NCI-H187 treated with DMSO at 0.1 percent for 48 hours (cell line): ENCODE measurements around the gene GCH1.
"Not testable (repeated sequence)": the region's sequence is repeated elsewhere in the genome, so short reads cannot be mapped to it uniquely, and the experiment has no call there.

Source experiments
- DNase-seq: peaks from one replicate; lab custom pipeline; 2025; lab: John Stamatoyannopoulos, UW

Gene GCH1

DNA sequence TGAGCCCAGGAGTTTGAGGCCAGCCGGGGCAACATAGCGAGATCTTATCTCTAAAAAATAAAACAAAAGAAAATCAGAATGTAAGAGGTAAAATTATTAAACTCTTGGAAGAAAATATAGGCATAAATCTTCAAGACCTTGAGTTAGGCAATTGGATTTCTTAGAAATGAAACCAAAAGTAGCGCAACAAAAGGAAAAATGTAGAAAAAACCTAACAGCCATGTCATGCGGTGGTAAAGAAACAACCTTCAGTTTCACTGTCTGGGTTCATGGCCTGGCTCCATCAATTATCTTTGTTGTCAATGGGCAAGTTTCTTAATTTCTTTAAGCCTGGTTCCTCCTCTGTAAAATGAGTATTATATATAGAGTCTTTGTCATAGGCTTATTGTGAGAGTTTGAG is 5.6 kb upstream of the GCH1 start:
- DNase-seq = no peak

DNA sequence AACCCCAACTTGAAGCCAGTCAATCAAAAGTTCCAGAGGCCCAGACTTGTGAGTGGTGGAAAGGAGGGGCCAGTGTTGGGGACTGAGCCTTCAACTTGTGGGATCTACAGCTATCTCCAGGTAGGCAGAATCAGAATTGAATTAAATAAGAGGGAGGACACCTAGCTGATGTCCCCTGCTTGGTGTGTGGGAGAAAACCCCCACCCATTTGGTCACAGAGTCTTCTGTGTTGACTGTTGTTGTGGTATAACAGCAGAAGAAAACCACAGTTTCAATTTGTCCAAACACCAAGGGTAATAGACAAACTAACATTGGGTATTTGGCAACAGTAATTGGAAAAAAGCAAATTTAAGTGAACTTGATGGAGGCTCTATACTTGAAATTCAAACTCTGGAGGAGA is 3.4 kb upstream of the GCH1 start:
- DNase-seq = no peak

DNA sequence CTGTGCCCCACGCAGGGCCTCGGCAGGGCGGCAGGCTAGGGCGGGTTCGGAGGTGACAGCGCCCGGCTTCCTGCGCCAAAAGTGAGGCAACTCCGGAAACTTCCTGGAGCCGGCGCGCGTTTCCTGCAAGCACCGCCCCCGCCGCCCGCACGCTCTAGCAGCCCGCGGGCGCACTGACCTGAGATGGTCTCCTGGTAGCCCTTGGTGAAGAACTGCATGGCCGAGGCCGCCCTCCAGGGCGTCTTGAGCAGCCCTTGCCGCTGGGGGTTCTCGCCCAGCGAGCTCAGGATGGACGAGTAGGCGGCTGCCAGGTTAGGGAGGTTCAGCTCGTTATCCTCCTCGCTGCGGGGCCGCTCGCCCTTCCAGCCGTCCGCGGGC is 494 bp downstream of the GCH1 start:
- DNase-seq = no peak

DNA sequence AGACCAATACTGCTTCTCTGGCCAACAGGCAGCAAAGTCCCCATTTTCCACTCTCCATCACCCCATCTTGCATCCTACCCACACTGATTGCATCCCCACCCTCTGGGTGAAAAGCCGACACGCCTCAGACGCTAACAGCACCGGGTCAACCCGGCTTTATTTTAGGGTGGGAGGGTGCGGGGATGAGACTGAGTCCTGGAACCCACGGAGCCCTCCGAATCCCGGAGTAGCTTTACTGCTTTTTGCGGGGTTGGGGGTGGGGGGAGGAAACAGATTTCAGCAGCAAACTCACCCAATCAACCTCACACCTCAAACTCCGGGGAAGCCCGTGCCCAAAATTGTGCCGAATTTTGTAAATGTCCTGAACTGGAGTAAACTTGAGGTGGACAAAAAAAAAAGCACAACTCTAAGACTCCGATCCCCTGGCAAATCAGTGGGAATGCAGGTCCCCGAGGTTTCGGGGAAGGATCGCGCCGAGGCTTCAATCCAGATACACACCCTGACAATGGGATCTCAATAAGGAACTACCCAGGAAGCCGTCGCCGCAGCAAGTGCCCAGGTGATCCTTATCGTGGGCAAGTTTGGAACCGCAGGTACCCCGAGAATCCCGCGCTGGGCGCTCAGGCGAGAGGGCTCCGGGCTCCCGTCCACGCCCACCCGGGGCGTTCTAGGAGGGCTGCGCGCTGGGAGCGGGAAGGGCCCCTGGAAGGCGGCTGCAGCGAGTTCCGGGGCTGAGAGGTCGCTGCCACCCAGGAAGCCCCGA is 1.1 kb downstream of the GCH1 start:
- no peak for DNase-seq

DNA sequence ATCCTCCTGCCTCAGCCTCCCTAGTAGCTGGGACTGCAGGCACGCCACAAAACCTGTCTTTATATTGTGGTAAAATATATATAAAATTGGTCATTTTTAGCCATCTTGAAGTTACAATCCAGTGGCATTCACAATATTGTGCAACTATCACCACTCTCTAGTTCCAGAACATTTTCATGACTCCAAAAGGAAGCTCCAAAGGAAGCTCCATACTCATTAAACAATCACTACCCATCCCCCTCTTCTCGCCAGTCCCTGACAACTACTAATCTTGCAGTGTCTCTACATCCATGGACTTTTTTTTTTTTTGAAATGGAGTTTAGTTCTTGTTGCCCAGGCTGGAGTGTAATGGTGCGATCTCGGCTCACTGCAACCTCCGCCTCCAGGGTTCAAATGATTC is 3.1 kb downstream of the GCH1 start:
- DNase-seq = no peak

DNA sequence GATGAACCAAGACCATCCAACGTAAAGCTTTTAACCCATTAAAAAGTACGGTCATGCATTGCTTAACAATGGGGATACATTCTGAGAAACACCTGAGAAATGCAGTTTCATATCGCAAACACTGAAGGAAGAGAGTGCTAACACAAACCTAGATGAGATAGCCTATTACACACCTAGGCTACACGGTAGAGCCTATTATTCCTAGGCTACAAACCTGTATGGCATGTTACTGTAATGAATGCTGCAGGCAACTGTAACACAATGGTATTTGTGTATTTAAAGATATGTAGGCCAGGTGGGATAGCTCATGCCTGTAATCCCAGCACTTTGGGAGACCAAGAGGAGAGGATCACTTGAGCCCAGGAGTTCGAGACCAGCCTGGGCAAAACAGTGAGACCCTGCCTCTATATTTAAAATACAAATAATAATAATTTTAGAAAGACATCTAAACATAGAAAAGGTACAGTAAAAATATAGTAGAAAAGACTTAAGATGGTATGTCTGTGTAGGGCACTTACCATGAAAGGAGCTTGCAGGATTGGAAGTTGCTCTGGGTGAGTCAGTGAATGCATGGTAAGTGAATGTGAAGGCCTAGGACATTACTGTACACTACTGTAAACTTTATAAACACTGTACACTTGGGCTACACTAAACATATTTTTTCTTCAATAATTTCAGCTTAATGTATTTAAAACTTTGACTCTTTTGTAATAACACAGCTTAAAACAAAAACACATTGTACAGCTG is 4.6 kb downstream of the GCH1 start:
- DNase-seq = not testable (repeated sequence)

DNA sequence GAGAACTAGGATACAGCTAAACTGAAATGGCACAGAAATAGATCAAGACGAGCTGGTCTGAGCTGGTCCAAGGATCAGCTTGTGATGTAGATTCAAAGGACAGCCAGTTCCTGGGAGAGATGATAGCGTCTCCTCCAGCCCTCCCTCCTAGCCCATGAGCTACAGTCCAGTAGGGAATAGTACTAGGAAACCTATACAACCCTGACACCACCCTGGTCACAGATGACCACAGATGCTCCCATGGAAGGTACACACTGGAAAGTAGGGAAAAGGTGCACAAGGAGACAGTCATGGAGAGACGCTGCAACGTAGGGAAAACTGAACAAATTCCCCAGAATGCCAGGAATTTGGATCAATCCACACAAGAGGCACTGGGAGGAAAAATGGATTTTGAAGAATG is 6.9 kb downstream of the GCH1 start:
- no peak for DNase-seq

DNA sequence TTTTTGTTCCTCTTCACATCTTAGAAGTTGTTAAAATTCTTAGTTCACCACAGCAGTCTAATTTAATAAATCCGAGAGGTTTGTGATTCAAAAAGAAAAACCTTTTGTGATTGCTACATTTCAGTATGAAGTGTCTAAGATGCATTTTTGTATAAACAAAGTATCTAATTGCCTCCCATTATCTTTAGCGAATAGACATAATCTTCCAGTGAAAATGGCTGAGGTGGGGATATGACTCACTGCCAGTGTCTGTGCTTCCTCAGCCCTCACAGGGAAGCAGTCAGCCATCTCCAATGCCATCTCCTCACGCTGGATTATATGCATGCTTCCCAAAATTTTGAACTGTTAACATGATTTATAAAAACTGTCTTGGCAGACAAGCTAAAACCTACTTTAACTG is 7.6 kb downstream of the GCH1 start:
- DNase-seq = no peak

DNA sequence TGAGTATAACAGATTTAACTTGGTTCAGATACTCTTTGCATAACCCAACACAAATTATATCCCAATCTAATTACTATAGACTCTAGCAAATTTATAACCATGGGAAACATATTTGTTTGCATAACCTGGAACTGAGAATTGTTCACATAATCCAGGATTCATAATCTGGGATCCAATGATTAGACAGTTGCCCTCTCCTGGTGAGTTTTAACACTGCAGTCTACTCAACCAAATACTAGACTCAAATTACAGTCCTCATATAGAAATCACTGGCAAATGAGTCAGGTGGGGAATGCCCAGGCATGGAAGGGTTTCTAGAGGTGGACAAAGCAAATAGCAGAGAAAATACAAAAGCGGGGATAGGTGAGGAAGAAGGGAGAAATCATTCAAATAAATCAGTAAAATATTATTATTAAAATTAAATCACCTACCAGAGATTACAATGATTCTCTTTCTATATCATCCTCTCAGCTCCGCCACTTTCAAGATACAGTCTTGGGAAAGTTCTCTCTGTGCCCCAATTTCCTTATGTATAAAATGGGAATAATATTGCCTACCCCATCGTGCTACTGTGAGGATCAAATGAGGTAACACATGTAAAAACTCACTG is 9.4 kb downstream of the GCH1 start:
- DNase-seq = peak; percentile 19

DNA sequence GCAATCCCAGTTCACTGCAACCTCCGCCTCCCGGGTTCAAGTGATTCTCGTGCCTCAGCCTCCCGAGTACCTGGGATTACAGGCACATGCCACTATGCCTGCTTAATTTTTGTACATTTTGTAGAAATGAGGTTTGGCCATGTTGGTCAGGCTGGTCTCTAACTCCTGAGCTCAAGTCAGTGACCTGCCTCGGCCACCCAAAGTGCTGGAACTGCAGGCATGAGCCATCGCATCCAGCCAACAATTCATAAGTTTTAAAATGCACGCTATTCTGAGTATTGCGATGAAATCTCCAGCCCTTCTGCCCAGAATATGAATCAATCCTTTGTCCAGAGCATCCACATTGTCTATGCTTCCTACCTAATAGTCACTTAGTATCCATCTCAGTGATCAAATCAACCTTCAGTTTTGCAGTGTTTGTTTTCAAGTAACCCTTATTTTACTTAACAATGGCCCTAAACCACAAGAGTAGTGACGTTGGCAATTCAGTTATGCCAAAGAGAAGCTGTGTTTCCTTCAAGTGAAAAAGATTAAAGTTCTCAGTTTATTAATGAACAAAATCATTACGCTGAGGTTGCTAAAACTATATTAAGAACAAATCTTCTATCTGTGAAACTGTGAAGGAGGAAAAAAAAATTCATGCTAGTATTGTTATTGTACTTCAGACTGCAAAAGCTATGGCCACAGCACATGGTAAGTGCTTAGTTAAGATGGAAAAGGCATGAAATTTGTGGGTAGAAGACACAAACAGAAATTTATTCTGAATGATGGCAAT is 11.0 kb downstream of the GCH1 start:
- DNase-seq = no peak

DNA sequence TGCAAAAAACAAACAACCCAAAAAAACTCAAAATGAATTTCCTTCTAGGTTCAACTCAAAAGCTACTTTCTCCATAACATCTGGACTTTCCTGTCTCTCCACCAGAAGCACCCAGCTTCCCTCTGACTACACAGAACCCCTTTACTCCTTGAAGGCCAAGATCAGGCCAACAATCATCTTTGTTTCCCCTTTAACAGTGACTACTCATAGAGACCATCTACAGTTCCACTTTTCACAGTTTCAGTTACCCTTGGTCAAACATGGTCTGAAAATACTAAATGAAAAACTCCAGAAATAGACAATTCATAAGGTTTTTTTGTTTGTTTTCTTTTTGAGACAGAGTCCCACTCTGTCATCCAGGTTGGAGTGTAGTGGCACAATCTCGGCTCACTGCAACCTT is 11.8 kb downstream of the GCH1 start:
- no peak for DNase-seq

DNA sequence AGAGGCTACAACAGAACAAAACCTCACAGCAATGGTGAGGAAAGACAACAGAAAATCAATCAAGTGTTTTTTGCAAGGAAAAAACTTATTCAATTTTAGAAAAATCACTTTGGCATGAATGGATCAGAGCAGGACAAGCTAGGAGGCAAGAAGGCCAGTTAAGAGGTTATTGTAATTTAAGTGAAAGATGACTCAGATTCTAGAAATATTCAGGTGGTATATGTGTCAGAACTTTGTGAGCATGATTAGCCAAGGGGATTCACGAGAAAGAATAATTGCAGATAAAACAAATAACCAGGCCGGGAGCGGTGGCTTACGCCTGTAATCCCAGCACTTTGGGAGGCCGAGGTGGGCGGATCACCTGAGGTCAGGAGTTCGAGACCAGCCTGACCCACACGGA is 12.7 kb downstream of the GCH1 start:
- DNase-seq = no peak

DNA sequence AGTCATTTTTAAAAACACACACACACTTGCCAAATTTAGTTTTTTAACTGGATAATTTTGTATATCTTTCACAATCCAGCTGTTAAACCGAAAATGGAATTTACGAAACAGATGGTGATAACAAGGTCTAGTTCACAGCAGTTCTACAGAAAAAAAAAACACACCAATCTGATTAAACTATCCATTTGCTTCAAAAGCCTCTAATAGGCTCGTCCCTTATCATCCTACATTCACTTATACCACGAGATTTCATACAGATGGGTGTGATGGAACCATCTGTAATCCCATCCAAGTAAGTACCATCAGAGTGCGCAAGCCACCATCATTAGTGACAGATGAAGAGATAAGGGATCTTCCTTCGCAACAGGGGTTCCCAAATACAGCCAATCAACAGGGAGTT is 20.1 kb downstream of the GCH1 start:
- no peak for DNase-seq

DNA sequence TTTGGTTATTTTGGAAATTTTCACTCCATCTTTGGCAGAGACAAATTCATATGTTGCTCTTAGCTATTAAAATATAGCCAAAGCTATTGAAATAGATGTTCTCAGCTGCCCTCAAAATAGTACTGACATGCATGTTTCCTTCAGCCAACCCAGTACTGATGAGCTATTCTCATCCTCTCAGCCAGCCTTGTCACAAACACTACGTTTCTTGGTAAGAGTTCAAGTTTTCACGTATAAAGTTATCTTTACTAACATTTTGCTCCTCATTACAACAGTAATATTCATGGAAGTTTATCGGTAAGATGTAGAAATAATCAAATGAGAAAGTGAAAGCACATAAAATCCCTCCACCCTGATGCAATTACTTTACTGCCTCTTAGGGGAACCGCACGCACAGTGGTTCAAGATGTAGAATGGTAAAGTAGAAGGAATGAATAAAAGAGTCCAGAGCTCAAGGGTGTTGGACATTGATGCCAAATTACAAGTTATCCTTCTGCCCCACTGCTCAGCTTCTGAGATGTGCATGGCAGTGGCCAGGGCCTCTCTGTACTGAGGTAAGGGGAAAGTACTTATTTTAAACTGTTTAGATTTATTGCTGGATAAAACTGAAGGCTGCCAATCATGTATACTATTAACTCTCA is 20.7 kb downstream of the GCH1 start:
- DNase-seq = no peak

DNA sequence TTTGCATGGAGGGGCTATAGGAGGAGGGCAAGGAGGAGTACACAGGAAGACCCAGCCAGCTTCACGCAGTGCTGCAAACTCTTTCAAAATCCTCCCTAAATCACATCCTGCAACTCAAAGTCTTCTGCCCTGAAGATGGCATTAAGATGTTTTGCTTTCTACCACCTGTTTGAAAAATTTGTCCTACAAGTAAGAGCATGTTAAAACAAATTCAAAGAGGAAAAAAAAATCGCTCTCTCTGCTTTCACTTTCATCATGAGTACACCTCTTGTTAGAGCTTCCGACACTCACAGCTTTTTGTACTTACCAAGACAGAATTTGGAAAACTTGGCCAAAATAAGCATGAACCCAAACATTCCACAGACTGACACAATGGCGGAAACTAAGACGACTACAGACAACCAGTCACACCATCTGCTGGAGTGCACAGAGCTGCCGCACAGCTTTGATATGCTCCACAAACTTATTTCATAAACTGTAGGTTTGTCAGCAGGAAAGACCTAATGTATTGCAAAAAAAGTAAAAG is 21.3 kb downstream of the GCH1 start:
- no peak for DNase-seq

DNA sequence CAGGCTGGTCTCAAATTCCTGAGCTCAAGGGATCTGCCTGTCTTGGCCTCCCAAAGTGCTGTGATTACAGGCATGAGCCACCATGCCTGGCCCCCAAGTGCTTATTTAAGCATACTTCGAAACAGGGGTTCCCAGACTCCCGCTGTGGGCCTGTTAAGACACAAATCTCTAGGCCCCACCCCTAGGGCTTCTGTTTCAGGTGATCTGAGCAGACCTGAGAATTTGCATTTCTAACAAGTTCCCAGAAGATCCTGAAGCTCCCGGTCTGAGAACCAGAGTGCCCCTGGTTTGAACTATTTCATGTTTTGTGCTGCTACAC is 25.0 kb downstream of the GCH1 start:
- no peak for DNase-seq

DNA sequence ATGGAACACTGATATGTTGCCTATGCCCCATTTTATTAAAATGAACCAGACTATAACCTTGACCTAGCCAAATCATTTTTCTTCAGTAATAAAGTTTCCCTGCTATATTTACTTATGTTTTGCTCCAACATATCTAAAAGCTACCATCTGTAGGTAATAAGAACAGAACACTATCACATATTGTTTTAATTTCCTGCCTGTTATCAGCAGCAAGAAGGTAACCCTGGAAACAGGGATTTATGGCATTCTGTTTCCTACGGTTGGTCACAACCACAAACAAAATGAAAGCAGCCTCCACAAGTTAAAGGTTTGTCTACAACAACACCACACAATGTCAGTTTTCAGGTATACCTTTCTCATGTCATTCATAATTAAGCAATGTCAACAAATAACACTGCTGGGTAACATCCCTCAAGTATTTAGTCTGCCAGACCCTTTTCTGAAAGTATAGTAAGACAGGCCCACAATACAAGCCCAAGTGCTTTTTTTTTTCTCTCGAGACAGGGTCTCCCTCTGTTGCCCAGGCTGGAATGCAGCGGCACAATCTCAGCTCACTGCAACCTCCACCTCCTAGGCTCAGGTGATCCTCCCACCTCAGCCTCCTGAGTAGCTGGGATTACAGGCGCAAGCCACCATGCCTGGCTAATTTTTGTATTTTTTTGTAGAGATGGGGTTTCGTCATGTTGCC is 25.5 kb downstream of the GCH1 start:
- no peak for DNase-seq

DNA sequence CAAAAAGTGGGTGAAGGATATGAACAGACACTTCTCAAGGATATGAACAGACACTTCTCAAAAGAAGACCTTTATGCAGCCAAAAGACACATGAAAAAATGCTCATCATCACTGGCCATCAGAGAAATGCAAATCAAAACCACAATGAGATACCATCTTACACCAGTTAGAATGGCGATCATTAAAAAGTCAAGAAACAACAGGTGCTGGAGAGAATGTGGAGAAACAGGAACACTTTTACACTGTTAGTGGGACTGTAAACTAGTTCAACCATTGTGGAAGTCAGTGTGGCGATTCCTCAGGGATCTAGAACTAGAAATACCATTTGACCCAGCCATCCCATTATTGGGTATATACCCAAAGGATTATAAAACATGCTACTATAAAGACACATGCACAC is 27.0 kb downstream of the GCH1 start:
- DNase-seq = not testable (repeated sequence)

DNA sequence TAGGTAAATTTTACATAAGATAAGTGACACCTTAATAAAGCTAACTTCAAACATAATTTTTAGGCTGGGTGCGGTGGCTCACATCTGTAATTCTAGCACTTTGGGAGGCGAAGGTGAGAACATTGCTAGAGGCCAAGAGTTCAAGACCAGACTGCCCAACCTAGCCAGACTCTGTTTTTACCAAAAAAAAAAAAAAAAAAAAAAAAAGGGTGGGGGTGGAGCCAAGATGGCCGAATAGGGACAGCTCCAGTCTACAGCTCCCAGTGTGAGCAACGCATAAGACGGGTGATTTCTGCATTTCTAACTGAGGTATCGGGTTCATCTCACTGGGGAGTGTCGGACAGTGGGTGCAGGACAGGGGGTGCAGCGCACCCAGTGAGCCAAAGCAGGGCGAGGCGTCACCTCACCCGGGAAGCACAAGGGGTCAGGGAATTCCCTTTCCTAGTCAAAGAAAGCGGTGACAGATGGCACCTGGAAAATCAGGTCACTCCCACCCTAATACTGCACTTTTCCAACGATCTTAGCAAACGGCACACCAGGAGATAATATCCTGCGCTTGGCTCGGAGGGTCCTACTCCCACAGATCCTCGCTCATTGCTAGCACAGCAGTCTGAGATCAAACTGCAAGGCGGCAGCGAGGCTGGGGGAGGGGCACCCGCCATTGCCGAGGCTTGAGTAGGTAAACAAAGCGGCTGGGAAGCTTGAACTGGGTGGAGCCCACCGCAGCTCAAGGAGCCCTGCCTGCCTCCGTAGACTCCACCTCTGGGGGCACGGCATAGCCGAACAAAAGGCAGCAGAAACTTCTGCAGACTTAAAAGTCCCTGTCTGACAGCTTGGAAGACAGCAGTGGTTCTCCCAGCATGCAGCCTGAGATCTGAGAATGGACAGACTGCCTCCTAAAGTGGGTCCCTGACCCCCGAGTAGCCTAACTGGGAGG is 32.2 kb downstream of the GCH1 start:
- DNase-seq = not testable (repeated sequence)

DNA sequence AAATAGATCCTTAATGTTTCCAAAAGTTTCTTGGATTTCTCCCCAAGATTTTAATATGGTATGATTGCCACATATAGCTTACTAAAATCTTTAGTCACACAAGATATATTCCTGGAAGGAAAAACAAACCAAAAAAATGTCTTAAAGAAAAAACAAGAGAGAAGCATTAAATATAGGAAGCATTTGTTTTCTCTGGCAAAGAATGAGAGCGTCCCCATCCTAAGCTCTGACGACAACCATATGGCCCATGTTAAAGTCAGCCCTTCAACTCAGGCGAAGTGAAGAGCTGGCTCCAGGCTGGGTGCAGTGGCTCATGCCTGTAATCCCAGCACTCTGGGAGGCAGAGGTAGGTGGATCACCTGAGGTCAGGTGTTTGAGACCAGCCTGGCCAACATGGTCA is 35.6 kb downstream of the GCH1 start:
- DNase-seq = no peak
